Measurements from ENCODE around the gene PARD3B.

PARD3B gene

GRCh38 chr2:205139822-205140463 is 594.7 kb downstream of the PARD3B start:
- H3K27ac ChIP-seq, result no peak overlapping the region
- TF ChIP-seq CTCF (conservative IDR thresholded peaks at IDR 0.05; ENCODE audit: low read depth), result no peak
- ChIA-PET CTCF (interaction anchor here (0.6 kb wide), 1 partner anchor 576 kb away, joined by 3 read pairs; no protein-coding TSS in a partner anchor), POLR2A (ENCODE audit: low non-redundant PET) (no interaction called here)
- DNase-seq (ENCODE audit: low spot score), result no peak

DNA sequence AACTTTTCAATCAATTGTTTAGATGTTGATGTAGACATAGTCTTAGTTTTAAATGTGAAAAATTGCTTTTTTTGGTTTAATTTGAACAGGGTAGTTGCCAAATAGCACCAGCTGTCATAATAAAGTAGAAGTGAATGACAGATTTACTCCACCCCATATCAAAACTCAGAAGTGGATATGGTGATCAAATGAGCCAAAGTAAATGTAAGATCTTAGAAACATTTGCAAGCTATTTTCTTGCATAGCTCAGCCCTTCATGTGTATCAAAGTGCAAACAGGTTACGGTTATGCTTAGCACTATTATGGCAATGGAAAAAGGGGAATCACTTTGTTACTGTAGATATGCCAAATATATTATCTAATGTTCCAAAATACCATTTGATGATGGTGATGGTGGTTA is 596.1 kb downstream of the PARD3B start:
- no peak for TF ChIP-seq CTCF (conservative IDR thresholded peaks at IDR 0.05; ENCODE audit: low read depth)
- no peak for DNase-seq (ENCODE audit: low spot score)
- ChIA-PET POLR2A (ENCODE audit: low non-redundant PET) (no interaction called here), CTCF (no interaction called here)
- H3K27ac ChIP-seq, result no peak overlapping the region

DNA sequence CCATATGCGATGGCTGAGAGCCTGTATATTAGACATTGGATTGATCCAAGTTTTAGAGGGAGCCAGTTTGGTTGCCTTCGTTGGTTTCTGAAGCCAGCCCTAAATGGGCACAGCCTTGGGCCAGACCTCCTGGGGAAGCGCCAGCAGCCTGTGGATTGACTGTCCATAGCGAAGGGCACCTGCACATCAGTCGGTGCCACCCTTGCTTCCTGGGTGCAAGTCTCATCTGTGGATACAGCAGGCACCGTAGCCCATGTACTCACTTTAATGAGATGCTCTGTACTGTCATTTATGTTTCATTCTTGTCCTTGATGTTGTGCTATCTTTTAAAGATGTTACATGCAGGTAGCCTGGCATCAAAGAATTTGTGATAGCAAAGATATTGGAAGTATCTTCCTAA is 600.6 kb downstream of the PARD3B start:
- DNase-seq (ENCODE audit: low spot score), result no peak
- TF ChIP-seq CTCF (conservative IDR thresholded peaks at IDR 0.05; ENCODE audit: low read depth), result no peak
- no peak overlapping the region for H3K27ac ChIP-seq
- ChIA-PET POLR2A (ENCODE audit: low non-redundant PET) (no interaction called here), CTCF (no interaction called here)

- CTCF ChIA-PET, result no interaction called here
These were observed 603.5 kb downstream of the PARD3B start for GRCh38 chr2:205148755-205149154.

DNA sequence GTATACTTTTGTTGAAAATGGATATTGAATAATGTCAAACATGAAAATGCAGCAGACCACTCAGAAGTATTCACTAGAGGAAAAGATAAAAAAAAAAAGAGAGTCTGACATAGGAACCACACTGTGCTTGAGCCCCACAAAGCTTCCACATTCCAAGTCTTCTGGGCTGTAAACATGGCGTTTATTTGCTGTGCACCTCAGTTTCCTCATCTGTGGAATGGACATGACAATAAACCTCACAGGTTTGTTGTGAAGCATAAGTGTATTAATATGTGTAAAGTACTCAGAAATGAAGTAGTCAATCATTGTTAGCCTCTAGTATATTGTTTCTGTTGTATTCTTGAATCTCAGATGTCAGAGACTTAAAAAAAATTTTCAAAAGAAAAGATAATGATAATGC is 611.2 kb downstream of the PARD3B start:
- H3K27ac ChIP-seq, result no peak overlapping the region
- no peak for DNase-seq (ENCODE audit: low spot score)
- no peak for TF ChIP-seq CTCF (conservative IDR thresholded peaks at IDR 0.05; ENCODE audit: low read depth)
- POLR2A ChIA-PET (ENCODE audit: low non-redundant PET), result no interaction called here
- CTCF ChIA-PET, result no interaction called here

More at GRCh38 chr2:205148755-205149154, 603.5 kb downstream of the PARD3B start:
- H3K27ac ChIP-seq, result no peak overlapping the region
- POLR2A ChIA-PET (ENCODE audit: low non-redundant PET), result no interaction called here
- no peak for TF ChIP-seq CTCF (conservative IDR thresholded peaks at IDR 0.05; ENCODE audit: low read depth)
- DNase-seq (ENCODE audit: low spot score), result no peak

DNA sequence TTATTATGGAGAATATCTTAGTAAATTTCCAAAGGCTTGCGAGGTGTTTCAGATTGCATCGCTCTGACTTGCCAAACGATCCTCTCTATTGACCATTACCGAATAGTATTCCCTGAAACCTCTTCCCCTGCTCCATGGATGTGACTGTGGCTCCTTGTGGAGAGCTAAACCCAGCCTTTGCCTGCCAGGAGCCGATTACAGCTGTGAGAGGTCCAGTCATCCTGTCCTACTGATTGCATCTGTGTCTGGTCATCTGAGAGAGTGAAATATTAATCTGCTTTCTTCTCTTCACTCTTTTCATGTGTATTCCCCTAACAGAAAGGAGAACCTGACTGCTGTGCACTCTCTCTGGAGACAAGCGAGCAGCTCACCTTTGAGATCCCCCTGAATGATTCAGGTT is 613.1 kb downstream of the PARD3B start:
- CTCF ChIA-PET, result interaction anchor here (0.6 to 1.4 kb wide), 2 partner anchors 10 to 900 kb away, joined by 3 to 4 read pairs; no protein-coding TSS in a partner anchor
- no peak overlapping the region for H3K27ac ChIP-seq
- DNase-seq (ENCODE audit: low spot score), result no peak
- POLR2A ChIA-PET (ENCODE audit: low non-redundant PET), result no interaction called here
- TF ChIP-seq CTCF (conservative IDR thresholded peaks at IDR 0.05; ENCODE audit: low read depth), result no peak

All from RWPE1 (cell line).